SHP77 (cell line): ENCODE results near the gene LYPD1.

Experiments used
- DNase-seq, 2 experiments: peaks; one replicate each; lab custom pipeline; 2025; lab: John Stamatoyannopoulos, UW

LYPD1 gene

GRCh38 chr2:132632000-132632649, 37.9 kb downstream of the LYPD1 start:
- DNase-seq = no peak

DNA sequence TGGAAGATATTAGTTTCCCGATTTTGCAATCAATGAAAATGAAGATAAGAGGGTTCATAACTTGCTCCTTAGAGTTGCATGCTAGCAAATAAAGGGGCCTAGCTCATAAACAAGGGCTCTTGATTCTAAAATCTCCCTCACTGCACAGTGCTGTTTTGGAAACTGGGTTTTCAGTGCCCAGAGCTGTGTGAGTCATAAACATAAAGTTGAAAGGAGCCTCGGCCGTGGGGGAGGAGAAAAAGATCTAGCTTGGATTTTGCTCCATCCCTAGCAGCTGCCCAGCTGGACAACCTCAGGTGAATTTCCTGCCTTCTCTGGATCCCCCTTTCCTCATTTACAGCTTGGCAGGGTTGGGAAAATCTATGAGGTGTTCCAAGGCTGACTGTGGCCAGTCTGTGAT, 42.5 kb downstream of the LYPD1 start:
- DNase-seq = no peak

DNA sequence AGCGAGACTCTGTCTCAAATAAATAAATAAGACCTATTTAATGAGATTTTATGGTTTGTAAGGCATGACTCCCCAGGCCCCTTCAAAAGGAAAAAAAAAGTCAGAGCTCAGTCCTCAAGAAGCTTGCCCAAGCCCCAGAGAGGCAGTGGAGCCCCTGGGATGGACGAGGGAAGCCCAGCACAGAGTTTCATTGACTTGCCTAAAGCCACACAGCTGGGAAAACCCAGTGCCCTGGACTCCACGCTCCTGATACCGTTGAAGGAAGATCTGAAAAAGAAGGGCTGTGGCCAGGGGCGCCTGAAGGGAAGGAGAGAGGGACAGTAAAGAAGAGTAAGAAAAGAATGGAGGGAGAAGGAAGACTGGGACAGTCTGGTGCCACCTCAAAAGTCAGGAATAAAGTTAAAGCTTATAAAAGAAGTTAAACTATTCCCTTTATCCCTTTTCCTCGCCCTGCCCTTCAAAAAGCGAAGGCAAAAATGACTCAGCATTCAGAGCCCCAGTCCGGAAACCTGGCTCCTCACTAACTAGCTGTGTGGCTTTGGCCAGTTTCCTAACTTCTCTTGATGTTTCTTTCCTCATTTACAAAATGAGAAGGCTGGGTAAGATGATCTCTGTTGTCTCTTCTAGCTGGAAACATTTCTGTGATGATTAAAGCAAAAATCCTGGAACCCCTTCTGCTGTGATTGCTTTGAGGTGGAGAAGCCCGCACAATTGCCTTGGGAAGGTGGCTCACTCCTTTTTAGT, 46.7 kb downstream of the LYPD1 start:
- DNase-seq = no peak

- peak; percentile 40 to 71 for DNase-seq
Measured at GRCh38 chr2:132621131-132621875, 48.7 kb downstream of the LYPD1 start.

DNA sequence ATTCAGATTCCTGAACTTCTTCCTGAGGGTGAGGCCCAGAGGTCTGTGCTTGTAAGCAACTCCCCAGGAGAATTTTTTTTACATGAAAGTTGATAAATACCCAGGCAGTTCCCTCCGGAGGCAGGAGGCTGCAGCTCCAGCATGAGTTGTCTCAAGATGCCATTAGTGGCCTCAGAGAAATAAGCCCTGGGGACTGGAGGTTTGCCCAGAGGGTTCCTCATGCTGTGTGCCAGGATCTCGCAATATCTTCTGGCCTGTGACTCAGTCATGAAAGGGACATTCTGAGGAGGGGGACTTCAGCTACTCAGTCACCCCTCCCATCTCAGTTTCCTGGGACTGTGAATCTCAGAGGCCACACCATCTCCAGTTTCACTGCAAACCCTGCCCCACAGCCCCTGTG, 49.9 kb downstream of the LYPD1 start:
- DNase-seq = no peak

DNA sequence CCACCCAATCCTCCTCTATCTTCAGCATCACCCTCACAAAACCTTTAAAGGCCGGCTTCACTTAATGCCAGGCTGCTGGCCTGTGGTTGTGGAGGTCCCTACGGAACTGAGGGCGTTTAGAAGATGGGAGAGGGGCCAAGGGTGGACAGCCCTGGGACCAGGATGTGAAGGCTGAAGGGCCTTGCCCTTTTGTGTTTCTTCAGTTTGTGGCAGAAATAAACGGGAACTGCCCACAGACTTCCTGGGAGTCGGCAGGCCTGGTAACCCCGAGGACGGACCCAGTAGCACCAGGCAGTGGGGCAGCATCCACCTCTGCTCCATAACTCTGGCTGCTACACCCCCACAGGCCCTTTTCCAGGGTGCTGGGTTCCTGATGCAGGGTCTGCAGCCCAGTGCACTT, 51.3 kb downstream of the LYPD1 start:
- no peak for DNase-seq

GRCh38 chr2:132617989-132618388, 52.0 kb downstream of the LYPD1 start:
- no peak for DNase-seq

DNA sequence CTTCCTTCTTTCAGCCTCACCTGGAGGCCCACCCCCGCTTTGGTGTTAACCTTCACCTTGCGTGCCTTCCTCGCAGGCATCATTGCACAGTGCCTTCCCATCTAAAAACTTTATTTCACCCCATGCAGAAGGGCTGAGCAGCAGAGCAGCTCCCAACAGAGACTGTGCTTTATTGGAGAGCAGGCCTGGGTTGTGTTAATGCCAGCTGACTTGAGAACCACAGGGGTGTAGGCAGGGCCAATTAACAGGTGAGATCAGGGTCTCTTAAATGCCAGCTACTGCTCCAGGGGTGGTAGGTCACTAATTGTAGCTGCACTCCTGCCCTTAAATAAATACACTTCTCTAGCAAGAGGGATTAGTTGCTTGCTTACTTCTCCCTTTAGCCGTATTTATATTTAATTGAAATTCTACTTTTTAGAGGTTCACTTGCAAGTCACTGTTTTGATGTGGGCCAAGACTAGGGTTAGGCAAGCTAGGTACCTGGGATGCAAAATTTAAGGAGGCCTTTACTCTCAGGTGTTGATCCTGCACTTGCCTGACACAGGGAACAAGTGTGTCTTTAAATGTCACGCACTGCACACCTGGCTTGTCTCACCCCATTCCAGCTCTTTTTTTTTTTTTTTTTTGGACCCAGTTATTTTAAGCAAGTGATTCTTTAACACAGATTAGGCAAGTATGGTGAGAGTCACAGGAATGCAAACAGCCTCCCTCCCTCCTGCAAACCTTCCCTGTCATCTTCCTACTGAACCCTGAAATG, 54.5 kb downstream of the LYPD1 start:
- no peak for DNase-seq

- no peak for DNase-seq
Measured at GRCh38 chr2:132611719-132612118, 58.3 kb downstream of the LYPD1 start.

- DNase-seq = no peak
Measured at GRCh38 chr2:132609101-132609890, 60.7 kb downstream of the LYPD1 start.

GRCh38 chr2:132608311-132608710, 61.7 kb downstream of the LYPD1 start:
- DNase-seq = no peak

DNA sequence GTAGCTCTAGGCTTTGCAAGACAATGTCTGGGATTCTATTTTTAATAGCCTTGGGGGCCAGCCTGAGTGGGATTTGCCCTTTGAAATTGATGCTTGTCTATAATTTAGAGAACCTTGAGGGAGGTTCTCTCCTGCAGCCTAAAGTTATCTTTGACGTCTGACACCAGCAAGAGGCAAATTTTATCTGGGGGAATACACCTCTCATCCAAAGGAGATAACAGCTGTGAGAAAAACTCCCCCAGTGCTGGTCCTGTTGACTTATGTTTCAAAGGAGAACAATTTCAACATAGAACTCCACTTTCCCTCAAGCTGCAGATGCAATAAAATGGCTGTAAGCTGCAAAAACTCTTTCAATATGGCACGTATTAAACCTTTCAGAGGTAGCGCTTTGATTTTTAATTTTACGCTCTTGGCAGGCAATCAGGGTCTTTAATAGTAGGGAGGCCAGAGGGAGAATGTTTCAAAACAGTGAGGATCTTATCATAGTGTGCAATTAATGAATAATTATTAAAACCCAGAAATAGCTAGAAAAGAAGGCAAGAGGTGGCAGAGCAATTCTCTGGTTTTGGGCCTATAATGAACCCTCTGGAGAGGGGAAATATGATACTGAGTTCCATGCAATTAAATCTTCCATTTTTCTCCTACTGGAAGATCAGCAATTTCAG, 62.4 kb downstream of the LYPD1 start:
- DNase-seq = no peak

GRCh38 chr2:132606649-132607048, 63.4 kb downstream of the LYPD1 start:
- DNase-seq = no peak

DNA sequence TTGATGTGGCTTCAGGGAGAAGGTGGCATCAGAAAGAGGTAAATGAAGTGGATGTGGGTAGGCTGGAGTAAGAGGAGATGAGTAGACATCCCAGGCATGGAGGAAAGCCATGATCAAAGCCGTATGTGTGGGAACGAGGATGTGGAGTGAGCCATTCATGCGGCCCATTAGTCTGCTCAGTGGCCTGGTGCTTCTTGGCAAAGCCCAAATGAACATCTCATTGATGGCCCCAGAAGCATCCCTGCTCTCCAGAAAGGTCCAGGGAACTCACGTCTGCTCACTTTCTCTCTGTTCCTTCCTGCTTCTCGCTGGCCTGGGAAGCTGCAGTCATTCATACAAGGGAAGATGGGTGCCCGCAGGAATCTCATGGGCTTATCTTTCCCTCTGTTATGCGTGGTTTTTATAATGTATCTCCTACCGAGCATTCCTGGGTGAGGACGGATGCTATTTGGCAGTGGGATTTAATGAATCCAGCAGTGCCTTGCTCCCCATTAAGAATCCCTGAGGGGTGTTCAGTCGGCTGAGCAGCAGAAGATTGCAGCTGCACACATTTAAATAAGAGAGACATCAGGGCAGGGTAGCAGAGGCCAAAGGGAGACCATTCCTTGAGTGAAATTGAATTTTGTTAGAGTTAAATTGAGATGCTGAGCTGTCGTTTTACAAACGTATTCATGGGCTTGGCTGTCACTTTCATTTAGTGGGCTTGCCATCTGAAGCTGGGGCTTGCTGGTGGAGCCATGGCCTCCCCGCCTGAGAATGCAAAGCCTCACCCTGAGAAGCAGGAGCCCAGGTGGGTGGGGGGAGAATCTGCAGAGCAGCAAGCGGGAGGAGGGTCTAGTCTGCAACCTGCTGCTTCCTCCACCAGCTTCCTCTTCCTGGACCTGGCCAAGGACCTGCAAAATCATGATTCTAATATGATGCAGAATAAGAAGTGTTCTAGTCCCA, 64.5 kb downstream of the LYPD1 start:
- no peak for DNase-seq

- no peak for DNase-seq
Measured at GRCh38 chr2:132604561-132604960, 65.4 kb downstream of the LYPD1 start.

DNA sequence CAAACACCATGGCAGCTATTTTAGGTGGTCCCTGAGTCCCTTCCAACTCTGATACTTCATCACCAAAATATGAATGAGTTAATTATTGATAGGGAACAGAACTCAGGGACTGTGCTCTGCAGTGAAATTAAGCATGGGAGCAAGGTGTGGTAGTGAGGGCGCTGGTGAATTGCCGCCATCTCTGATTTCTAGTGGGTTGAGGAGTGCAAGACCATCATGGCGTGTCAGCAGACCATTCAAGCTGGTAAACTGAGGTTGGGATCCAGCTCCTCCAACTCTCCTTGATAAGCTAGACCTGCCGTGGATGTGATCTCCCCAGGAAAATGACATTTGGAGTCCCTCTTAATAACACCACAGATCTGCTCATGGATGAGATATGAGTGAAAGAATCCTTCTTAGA, 70.4 kb downstream of the LYPD1 start:
- DNase-seq = no peak

DNA sequence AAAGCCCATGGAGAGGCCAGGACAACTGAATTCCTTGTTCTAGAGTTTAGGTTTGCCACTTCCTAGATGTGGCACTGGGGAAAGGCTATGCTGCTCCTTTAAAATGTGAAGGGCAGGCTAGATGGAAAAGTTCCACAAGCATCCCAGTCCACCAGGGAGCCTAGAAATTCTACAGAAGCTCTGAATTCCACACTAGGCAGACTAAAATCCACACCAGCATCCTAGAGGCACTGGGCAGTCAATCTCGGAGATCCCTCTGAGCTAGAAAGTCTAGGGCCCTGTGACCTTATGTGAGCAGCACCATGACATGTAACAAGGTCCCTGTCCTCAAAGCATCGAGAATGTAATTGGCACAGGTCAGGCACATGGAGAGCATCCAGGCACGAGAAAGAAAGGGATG, 71.5 kb downstream of the LYPD1 start:
- no peak for DNase-seq

- no peak for DNase-seq
Measured at GRCh38 chr2:132597831-132598230, 72.2 kb downstream of the LYPD1 start.

DNA sequence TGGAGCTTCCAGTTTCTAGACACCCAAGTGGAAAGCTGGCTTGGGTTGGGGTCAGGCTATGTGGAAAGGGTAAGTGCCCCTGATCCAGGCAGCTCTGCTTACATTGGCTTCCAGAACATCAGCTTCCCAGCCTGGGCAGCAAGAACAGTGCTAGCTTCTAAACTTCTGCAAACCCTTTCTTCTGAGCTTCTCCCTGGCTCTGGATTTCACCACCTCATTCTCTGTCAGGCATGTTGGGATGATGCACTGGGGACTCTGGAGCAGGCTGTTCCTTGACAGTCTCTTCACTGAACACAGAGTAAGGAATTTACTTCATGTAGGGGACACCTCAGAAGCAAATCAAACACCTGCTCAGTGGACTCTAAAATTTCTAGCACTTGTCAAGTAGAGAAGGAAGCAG, 72.8 kb downstream of the LYPD1 start:
- no peak for DNase-seq

GRCh38 chr2:132595693-132596092, 74.3 kb downstream of the LYPD1 start:
- DNase-seq = no peak
